HUES64 (cell line): ENCODE data around the gene SSBP2.
"Not testable (repeated sequence)": the region's sequence is repeated elsewhere in the genome, so short reads cannot be mapped to it uniquely, and the experiment has no call there.

Experiments
- H3K27ac ChIP-seq: 2 replicates; pipeline ENCODE4 v1.7.0; 2013; ENCODE audit warnings: low read depth, low read length, inconsistent platforms
- H3K27me3 ChIP-seq: 2 replicates; pipeline ENCODE4 v1.6.1; 2013; ENCODE audit warnings: mild to moderate bottlenecking, low read length; ENCODE audit not compliant: insufficient read depth
- H3K36me3 ChIP-seq: 2 replicates; pipeline ENCODE4 v1.6.1; 2013; ENCODE audit warnings: mild to moderate bottlenecking, low read length; ENCODE audit not compliant: insufficient read depth
- H3K4me1 ChIP-seq: 2 replicates; pipeline ENCODE4 v1.6.1; 2013; ENCODE audit warnings: mild to moderate bottlenecking, low read length, moderate library complexity; ENCODE audit not compliant: insufficient read depth
- H3K4me3 ChIP-seq: 2 replicates; pipeline ENCODE4 v1.5.1; 2013; ENCODE audit warnings: mild to moderate bottlenecking, low read length, moderate library complexity
- H3K9ac ChIP-seq: 2 replicates; pipeline ENCODE4 v1.6.1; 2013; ENCODE audit warnings: mild to moderate bottlenecking, low read depth, low read length
- H3K9me3 ChIP-seq: 2 replicates; pipeline ENCODE4 v1.6.1; 2013; ENCODE audit warnings: low read depth, low read length; ENCODE audit not compliant: insufficient read depth
- WGBS: fragments of 150-250, 120-280 bp; methylation state at CpG from one replicate; pipeline ENCODE4 v1.1.7; 2013; ENCODE audit warnings: missing lambda C conversion rate; 5-methylcytosine and 5-hydroxymethylcytosine counted together

Gene SSBP2

DNA sequence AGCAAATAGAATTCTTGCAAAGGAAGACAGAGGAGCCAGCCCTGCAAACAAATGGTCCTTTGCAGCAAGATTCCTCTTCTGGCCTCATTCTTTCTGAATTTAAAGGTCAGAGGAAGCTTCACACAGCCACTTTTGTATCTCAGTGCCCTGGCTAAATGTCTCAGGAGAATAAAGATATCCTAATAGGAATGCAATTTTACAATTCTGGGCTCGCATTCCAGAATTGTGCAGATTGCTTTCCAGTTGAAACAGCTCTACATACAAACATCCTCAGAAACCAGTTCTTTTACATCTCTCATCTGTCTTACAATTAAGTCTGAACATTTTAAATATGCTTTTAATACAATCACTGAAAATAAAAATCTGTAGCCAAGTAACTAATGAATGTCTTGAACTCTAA, 342.4 kb downstream of the SSBP2 start:
- Histone ChIP-seq H3K36me3 (no peaks in the 10 kb centered on the region), H3K4me3 (no peak overlapping the region), H3K9ac (no peak overlapping the region), H3K4me1 (no peaks in the 10 kb centered on the region; the same call in 1 of the 2 replicates), H3K27me3 (no peaks in the 10 kb centered on the region), H3K9me3 (no peaks in the 10 kb centered on the region), H3K27ac (no peak overlapping the region)
- 93% methylated on average over 1 of the region's 1 CpG for WGBS

DNA sequence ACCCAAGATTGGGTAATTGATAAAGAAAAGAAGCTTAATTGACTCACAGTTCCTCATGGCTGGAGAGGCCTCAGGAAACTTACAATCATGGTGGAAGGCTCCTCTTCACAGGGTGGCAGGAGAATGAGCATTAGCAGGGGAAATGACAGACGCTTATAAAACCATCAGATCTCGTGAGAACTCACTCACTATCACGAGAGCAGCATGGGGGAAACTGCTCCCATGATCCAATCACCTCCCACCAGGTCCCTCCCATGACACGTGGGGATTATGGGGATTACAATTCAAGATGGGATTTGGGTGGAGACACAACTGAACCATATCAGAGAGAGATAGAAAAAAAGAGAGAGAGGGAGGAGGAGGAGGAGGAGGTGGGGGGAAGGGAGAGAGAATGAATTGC, 343.1 kb downstream of the SSBP2 start:
- not testable (repeated sequence) for H3K27ac ChIP-seq, H3K4me1 ChIP-seq, H3K9ac ChIP-seq, H3K27me3 ChIP-seq, H3K9me3 ChIP-seq, H3K4me3 ChIP-seq, H3K36me3 ChIP-seq
- WGBS, result 67% methylated on average over 4 of the region's 4 CpGs

DNA sequence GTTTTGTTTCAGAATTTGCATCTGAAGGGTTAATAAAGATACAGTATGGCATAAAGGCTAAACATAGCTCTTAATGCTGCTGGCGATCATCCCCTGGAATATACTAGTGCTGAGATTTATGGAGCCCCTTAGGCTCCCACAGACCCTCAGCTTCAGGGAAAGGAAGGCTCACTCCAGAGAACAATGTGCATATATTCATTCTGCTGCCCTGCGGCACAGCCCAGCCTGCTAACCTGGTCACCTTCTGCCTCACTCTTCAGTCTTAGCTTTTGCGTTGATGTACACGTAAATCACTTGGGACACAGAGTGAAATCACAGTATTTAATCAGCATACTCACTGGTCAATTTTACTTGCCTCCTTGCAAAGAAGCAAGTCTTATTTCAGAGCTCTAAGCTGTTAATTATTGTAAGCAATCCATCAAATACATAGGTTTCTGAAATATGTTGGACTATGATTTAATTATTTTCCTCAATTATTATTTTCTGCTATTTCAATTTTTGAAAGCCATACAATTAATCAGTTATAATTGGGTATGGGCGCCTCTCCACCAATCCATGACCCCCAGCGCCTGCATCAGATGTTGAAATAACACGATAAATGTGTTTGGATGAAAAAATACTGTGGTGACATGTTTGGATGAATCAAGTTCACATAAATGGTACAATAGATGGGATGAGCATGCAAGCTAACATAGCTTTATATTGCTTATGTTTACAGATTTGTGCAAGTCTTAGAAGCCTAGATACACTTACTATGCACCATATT, 345.6 kb downstream of the SSBP2 start:
- H3K36me3 ChIP-seq, result no peaks in the 10 kb centered on the region
- no peak overlapping the region for H3K9ac ChIP-seq
- no peaks in the 10 kb centered on the region for H3K27me3 ChIP-seq
- 92% methylated on average over 6 of the region's 7 CpGs for WGBS
- H3K4me1 ChIP-seq, result no peaks in the 10 kb centered on the region
- no peaks in the 10 kb centered on the region for H3K9me3 ChIP-seq
- no peak overlapping the region for H3K4me3 ChIP-seq
- H3K27ac ChIP-seq, result no peak overlapping the region

DNA sequence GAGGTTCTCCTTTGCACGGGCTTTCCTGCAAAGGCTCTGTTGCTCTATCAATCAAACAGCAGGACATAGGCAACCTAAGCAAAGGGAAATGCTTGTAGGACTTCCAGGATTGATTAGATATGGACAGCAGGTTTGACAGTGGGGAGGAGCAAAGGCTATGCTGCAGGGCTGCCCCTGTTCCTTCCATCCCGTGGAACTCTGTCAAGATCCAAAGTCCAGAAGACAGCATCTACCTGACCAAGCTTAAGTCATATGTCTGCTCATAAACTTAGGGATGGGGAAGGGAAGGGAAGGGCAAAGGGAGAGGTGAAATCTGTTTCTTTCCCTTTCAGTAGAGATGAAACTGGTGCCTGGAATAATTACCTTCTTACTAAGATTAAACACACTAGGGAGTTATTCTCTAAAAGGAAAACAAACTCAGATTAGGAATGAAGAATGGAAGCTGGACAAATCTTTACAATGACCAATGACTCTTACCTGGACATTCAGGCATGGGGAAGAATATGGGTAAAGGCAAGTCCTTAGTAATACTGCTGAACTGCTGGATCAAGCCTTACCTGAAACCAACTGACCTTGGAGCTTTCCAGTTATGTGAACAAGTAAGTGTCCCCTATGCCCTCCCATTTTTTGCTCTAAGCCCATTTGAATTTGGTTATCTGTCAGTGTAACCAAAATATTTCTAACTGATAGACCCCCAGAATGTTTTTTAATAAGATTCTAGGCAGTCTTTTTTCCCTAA, 348.5 kb downstream of the SSBP2 start:
- Histone ChIP-seq H3K9me3 (no peaks in the 10 kb centered on the region), H3K36me3 (no peaks in the 10 kb centered on the region), H3K4me3 (no peak overlapping the region), H3K4me1 (no peaks in the 10 kb centered on the region), H3K27ac (no peak overlapping the region), H3K27me3 (no peaks in the 10 kb centered on the region), H3K9ac (no peak overlapping the region)
- WGBS, result 56% methylated on average over 2 of the region's 2 CpGs

DNA sequence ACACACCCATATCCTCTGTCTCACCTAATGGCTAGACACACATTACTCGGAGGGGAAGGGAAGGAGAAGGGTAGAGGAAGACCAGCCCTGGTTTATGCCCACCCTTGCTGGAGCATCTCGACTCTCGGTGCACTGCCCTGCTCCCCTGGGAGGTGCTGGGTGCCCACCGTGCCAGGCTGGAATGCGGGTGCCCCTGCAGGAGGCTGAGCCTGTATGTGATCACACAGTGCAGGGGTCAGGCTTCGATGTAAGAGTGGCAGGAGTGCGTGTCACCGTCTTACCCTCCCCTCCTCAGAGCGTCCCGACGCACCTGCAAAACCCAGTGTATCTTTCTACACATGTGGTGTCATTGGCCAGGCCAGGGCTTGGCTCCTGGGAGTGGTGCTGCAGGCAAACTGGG, 349.6 kb downstream of the SSBP2 start:
- H3K4me3 ChIP-seq, result no peak overlapping the region
- no peak overlapping the region for H3K27ac ChIP-seq
- H3K9ac ChIP-seq, result no peak overlapping the region
- H3K27me3 ChIP-seq, result peaks cover 3% of the 10 kb centered on the region; the same call in 1 of the 2 replicates
- H3K36me3 ChIP-seq, result no peaks in the 10 kb centered on the region
- no peaks in the 10 kb centered on the region for H3K4me1 ChIP-seq
- no peaks in the 10 kb centered on the region for H3K9me3 ChIP-seq
- WGBS, result 92% methylated on average over 11 of the region's 11 CpGs

DNA sequence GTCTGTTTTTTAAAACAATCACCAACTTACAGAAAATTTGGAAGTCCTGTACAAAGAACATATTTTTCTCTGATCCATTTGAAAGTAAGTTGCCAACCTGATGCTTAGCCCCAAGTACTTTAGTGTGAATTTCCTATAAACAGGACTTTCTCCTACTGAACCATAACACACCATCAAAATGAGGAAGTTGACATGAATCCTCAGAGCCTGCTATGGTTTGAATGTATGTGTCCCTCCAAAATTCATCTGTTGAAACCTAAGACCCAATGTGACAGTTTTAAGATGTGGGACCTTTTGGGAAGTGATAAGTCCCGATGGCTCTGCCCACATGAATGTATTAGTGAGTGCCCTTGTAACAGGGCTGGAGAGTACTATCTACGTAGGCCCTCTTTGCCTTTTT, 350.5 kb downstream of the SSBP2 start:
- Histone ChIP-seq H3K9ac (no peak overlapping the region), H3K27ac (no peak overlapping the region), H3K36me3 (no peaks in the 10 kb centered on the region), H3K27me3 (peaks cover 5% of the 10 kb centered on the region; the same call in 1 of the 2 replicates), H3K9me3 (no peaks in the 10 kb centered on the region), H3K4me1 (no peaks in the 10 kb centered on the region), H3K4me3 (no peak overlapping the region)
- 95% methylated on average over 2 of the region's 2 CpGs for WGBS

DNA sequence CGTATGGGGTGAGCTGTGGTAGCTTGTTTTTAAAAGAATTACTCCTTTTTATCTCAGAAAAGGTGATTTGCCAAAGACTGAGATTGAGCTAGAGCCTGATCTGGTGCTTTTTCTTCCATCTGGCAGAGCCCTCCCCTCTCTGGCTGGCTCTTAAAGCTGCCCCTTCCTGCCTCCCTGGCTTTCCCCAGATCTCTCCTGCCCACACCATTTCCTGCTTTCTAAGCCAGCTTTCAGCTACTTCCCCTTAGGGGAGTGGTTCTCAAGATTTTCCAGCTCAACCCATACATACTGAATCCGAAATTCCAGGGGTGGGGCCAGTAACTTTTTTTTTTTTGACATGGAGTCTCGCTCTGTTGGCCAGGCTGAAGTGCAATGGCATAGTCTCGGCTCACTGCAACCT, 352.2 kb downstream of the SSBP2 start:
- 0 out of 2 replicates have a peak, but pooled peaks cover 2% of the 10 kb centered on the region for H3K9me3 ChIP-seq
- H3K27ac ChIP-seq, result no peak overlapping the region
- H3K4me3 ChIP-seq, result no peak overlapping the region
- 82% methylated on average over 4 of the region's 4 CpGs for WGBS
- no peak overlapping the region for H3K9ac ChIP-seq
- no peaks in the 10 kb centered on the region for H3K4me1 ChIP-seq
- no peaks in the 10 kb centered on the region for H3K36me3 ChIP-seq
- H3K27me3 ChIP-seq, result peaks cover 18% of the 10 kb centered on the region

DNA sequence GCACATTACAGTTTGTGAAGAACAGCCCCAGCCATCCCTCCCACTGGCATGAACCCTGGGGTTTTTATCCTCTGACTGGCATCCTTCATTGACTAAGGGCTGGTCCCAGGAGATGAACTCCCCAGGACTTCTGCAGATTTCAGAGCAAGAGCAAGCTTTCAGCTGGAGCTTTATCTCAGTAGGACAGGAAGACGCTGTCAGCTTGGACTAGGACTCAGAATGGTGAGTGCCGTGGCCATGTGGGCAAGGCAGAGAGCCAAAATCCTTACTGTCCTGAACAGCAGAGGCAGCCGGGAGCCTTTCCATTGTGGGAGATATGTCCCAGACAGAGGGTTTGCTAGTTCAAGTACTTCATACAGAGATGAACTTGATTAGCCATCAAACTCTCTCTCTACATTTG, 353.7 kb downstream of the SSBP2 start:
- Histone ChIP-seq H3K4me3 (no peak overlapping the region), H3K27ac (no peak overlapping the region), H3K27me3 (peaks cover 30% of the 10 kb centered on the region), H3K36me3 (no peaks in the 10 kb centered on the region), H3K9me3 (0 out of 2 replicates have a peak, but pooled peaks cover 2% of the 10 kb centered on the region), H3K4me1 (no peaks in the 10 kb centered on the region), H3K9ac (no peak overlapping the region)
- WGBS, result 81% methylated on average over 3 of the region's 3 CpGs

DNA sequence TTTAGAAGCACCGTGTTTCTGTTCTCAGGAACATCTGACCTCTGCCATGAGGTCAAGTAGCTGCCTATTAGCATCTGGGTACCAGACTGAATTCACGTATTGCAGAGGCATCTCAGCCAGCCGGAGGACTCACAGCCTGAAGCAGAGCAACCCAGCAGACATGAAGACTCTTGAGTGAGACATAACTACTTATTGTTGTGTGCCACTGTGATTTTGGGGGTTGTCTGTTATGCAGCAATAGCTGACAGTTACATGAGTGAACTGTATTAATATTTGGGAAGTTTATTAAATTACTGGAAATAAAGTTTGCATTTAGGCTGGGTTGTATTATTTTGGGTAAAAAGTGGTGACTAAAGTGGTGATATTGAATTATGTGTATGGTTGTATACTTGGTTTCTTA, 355.6 kb downstream of the SSBP2 start:
- Histone ChIP-seq H3K9me3 (0 out of 2 replicates have a peak, but pooled peaks cover 2% of the 10 kb centered on the region), H3K36me3 (no peaks in the 10 kb centered on the region), H3K27me3 (peaks cover 30% of the 10 kb centered on the region), H3K27ac (no peak overlapping the region), H3K4me3 (no peak overlapping the region), H3K9ac (no peak overlapping the region), H3K4me1 (no peaks in the 10 kb centered on the region)
- WGBS, result 84% methylated on average over 3 of the region's 3 CpGs

DNA sequence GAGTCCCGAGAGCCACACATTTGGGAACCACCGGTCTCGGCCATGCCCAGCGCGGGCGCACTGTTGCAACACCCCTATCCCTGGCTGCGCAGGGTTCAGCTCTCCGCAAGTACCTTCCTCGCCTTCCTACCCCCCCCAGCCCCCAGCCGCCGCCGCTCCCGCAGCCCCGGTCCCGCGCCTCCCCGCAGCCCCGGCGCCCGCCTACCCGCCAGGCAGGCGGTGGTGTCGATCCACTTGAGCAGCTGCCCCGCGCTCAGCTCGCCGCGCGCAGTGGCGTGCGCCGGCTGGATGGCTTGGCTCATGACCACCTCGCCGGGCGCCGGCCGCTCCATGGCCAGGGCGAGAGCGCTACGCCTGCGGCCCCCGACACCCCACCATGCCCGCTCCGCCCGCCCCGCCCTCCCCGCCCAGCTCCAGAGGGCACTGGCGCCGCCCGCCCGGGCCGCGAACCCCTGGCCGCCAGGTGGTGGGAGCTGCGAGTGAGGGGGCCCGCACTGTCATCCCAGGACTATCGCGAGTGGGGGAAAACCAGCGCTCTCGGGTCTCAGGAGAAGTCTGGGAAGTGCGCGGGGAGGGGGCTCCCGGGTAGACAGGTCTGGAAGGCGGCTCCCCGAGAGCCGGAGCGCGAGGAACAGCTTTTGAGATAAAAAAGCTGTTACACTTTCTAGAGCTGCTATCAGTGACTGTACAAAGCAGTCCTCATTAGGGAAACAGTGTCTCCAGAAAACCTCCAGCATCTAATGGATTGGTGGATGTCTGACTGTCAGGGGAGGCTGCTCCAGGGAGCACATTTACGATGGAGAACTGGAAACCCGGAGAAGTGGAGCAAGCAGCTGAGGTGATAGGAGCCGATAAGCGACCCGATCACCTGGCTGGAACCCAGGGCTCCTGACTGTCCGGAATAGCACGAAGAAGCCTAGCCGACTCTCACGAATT, 356.8 kb downstream of the SSBP2 start, which contains the start of gene ACOT12:
ACOT12 (minus strand) TSS at position 352 of the 936 bp plus-strand sequence; CDS start at position 332, 20 bp downstream.
- Histone ChIP-seq H3K27me3 (peaks cover 30% of the 10 kb centered on the region), H3K36me3 (no peaks in the 10 kb centered on the region), H3K4me1 (no peaks in the 10 kb centered on the region), H3K4me3 (peak within 1 kb of the TSS; percentile 71), H3K9me3 (0 out of 2 replicates have a peak, but pooled peaks cover 2% of the 10 kb centered on the region), H3K9ac (no peak within 1 kb of the TSS), H3K27ac (no peak within 1 kb of the TSS)
- 7% methylated on average over 74 of the region's 77 CpGs for WGBS
